C4-2B (cell line): ENCODE measurements around the gene DENND1A.
A peak's percentile ranks its signal among the peaks of the same experiment; 100 is the strongest.

ENCODE experiments used
- H3K27ac ChIP-seq: fragments of 450-650 bp; 2 replicates; pipeline ENCODE4 v1.5.1; 2017
- CTCF ChIP-seq: fragments of 450-650 bp; conservative IDR thresholded peaks from 2 replicates; pipeline ENCODE4 v1.5.1; 2017; ENCODE audit warnings: mild to moderate bottlenecking
- ZFX ChIP-seq: fragments of 450-650 bp; IDR thresholded peaks from 2 replicates; pipeline ENCODE4 v1.6.1; 2017

DENND1A gene

GRCh38 chr9:123684393-123685149 lies 245.4 kb downstream of the DENND1A start:
- TF ChIP-seq ZFX (no peak), CTCF (no peak)
- no peak overlapping the region for H3K27ac ChIP-seq

GRCh38 chr9:123682746-123683145 lies 247.2 kb downstream of the DENND1A start:
- TF ChIP-seq ZFX (no peak), CTCF (no peak)
- H3K27ac ChIP-seq, result no peak overlapping the region

GRCh38 chr9:123680352-123680751 lies 249.6 kb downstream of the DENND1A start:
- H3K27ac ChIP-seq, result no peak overlapping the region
- TF ChIP-seq CTCF (no peak), ZFX (no peak)

GRCh38 chr9:123679330-123679987 lies 250.5 kb downstream of the DENND1A start:
- no peak overlapping the region; the same call in 1 of the 2 replicates for H3K27ac ChIP-seq

GRCh38 chr9:123678878-123679329 lies 251.0 kb downstream of the DENND1A start:
- no peak overlapping the region; the same call in 1 of the 2 replicates for H3K27ac ChIP-seq
- no peak for TF ChIP-seq ZFX
- no peak for TF ChIP-seq CTCF

More at GRCh38 chr9:123679330-123679987, 250.5 kb downstream of the DENND1A start:
- no peak for TF ChIP-seq CTCF
- no peak for TF ChIP-seq ZFX

- H3K27ac ChIP-seq, result peak overlapping the region; percentile 71
- TF ChIP-seq CTCF (no peak), ZFX (no peak)
Measured at GRCh38 chr9:123678038-123678877, 251.7 kb downstream of the DENND1A start.
